HG03097 (cell line): ENCODE measurements around the gene RNF183.

Source experiments
- ATAC-seq: cut with Tn5 transposase; IDR thresholded peaks from one replicate; pipeline ENCODE4 v1.9.1; 2021; ENCODE audit not compliant: unreplicated experiment, low FRiP score

Gene RNF183, protein sequence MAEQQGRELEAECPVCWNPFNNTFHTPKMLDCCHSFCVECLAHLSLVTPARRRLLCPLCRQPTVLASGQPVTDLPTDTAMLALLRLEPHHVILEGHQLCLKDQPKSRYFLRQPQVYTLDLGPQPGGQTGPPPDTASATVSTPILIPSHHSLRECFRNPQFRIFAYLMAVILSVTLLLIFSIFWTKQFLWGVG

GRCh38 chr9:113302792-113303418 is at the start of gene RNF183:
Gene RNF183 (minus strand): TSS chr9:113303376. CDS start chr9:113298184, 5,192 bp downstream.
- no peak for ATAC-seq

- ATAC-seq, result no peak
These were observed 49.2 kb upstream of the RNF183 start for GRCh38 chr9:113352411-113352810.

DNA sequence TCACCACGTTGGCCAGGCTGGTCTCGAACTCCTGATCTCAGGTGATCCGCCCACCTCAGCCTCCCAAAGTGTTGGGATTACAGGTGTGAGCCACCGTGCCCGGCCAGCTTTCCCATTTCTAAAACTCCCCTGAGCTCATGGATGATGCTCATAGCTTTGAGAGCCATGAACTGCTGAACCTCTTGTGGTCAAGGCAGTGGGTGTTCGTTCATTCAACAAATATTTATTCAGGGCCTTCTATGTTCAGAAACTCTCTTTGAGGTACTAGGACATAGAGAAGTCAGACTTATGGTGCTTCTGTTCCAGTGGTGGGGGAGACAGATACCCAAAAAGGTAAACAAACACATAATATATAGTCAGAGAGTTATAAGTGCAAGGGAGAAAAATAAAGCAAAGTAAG is 48.8 kb upstream of the RNF183 start:
- ATAC-seq, result no peak

DNA sequence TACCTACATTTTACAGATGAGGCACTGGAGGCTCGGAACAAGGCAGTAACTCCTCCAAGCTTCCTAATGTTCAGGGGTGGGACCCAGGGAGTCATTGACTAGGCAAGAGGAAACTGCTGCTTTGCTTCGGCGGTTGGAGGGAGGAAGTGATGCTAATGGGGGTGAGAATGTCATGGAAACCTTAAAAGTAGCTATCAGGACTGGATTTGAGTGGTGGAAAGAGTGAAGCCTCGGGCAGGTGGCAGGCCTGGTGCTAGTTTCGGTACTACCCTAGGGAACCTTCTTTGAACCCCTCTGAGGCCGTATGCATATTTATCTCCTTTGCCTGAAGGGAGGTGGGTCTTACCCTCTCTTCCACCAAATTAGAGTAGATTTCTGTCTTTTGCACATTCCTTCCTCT is 47.8 kb upstream of the RNF183 start:
- no peak for ATAC-seq

- no peak for ATAC-seq
These were observed 47.0 kb upstream of the RNF183 start for GRCh38 chr9:113350107-113350661.

- no peak for ATAC-seq
These were observed 46.4 kb upstream of the RNF183 start, which contains the start of gene BSPRY for GRCh38 chr9:113349445-113350094. Gene BSPRY (plus strand): TSS chr9:113349541. CDS start chr9:113349580, 39 bp downstream.

GRCh38 chr9:113349066-113349444 is 45.9 kb upstream of the RNF183 start:
- no peak for ATAC-seq

DNA sequence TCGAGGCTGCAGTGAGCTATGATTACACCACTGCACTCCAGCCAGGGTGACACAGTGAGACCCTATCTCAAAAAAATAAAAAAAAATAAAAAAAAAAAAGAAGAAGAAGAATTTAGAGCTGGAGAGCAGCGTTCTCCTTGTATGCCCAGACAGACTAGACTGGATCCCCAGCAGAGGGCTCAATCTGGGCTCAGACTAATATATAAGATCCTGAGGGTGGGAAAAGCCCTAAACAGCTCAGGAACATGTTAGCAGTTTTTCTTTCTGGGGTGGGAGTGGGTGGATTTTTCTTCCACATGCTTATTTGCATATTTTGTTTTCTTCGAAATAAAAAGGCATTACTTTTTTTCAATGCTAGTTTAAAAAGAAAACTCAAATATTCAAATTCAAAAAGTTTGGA is 45.3 kb upstream of the RNF183 start:
- ATAC-seq, result no peak

- no peak for ATAC-seq
These were observed 42.5 kb upstream of the RNF183 start for GRCh38 chr9:113345671-113346070.

- no peak for ATAC-seq
These were observed 42.0 kb upstream of the RNF183 start for GRCh38 chr9:113345190-113345589.

GRCh38 chr9:113343732-113344231 is 40.6 kb upstream of the RNF183 start:
- no peak for ATAC-seq

DNA sequence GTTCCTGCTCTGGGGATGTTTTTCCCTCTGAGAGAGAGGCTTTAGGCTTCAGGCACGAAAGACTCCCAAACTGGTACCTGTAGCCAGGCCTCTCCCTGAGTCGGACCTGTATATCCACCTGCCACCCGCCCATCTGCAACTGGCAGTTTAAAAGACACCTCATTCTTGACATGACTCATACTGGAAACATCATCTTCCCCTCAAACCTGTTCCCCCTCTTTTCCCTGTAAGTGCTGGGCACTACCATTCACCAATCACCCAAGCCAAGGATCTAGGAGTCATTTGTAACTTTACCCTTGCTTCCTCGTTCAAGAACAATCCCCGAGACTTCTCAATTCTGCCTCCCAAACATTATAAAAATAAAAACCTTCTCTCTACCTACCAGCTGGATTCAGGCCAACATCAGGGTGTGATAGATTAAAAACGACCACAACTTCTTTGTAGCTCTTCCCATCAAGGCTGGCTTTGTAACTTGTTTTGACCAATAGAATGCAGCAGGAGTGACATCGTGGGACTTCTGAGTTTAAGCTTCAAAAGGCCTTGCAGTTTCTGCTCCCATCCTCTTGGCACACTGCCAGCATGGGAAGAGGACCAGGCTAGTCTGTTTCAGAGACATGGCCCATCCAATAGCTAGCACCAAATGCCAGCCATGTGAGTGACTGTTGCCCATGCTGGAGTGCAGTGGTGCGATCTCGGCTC is 38.7 kb upstream of the RNF183 start:
- no peak for ATAC-seq

- peak; percentile 96 for ATAC-seq
These were observed 37.0 kb upstream of the RNF183 start, which contains the start of gene WDR31 for GRCh38 chr9:113340011-113340699. Gene WDR31 (minus strand): TSS chr9:113340275. CDS start chr9:113332022, 8,253 bp downstream.

DNA sequence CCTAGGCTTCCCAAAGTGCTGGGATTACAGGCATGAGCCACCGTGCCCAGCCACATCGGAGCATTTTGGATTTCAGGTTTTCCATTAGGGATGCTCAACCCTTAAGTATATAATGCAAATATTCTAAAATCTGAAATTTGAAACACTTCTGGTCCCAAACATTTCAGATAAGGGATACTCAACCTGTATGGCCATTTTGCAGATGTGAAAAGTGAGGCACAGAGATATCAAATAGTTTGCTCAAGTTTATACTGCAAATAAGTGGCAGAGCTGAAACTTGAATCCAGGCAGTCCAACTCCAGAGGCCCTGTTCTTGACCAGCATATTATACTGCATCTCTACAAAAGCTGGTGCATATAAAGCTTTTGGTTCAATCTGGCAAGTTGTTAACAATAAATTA is 34.5 kb upstream of the RNF183 start:
- no peak for ATAC-seq

- no peak for ATAC-seq
These were observed 28.6 kb upstream of the RNF183 start for GRCh38 chr9:113331780-113332179.

DNA sequence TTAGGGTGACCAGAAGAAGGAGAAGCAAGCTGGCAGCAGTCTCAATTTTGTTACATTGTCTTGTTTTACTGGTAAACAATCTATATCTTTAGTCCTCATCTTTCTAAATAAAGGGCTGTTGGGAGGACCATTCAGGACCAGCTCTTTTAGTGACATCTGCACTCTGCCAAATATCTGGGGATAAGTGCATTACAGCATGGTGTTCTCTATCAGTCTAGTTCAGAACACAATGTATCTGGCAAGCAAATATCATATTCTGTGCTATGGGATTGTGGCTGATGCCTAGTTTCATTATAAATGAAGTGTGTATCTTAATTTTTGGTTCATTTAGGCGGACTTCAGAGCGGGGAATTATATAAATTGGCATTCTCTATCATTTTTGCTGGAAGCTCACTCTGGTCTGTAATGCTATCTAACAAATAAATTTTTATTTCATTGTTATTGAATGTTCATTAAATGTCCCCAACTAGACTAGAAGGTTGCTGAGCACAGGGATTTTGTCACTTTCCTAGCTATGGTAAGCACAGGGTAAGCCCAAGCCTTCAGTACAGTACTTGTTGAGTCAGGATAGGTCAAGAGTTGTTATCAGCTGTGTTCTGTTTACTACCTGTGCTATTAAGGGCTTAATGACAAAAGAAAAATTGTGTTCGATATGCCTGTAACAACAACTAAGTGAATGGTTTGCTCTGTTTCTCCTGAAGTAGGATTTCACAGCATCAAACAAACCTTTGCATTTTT is 25.0 kb upstream of the RNF183 start:
- ATAC-seq, result no peak

DNA sequence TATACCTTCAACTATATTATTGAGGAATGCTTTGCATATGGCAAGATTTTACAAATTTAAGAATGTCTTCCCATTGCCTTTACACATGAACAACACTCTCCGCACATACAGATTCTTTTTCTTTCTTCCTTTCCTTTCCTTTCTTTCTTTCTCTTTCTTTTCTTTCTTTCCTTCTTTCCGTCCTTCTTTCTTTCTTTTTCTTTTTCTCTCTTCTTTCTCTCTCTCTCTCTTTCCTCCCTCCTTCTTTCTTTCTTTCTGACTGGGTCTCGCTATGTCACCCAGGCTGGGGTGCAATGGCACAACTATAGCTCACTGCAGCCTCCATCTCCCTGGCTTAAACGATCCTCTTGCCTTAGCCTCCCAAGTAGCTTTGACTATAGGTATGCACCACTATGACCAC is 23.1 kb upstream of the RNF183 start:
- ATAC-seq, result no peak

- no peak for ATAC-seq
These were observed 19.5 kb upstream of the RNF183 start for GRCh38 chr9:113322671-113323070.

GRCh38 chr9:113320051-113320450 is 16.9 kb upstream of the RNF183 start:
- no peak for ATAC-seq

- no peak for ATAC-seq
These were observed 15.9 kb upstream of the RNF183 start for GRCh38 chr9:113319054-113319453.
